ENCODE results near the gene RPN2. TPM values are rescaled to one million over a fixed set of nuclear protein-coding genes. Genes with fewer than 3 reads are reported as not detected.

The RPN2 gene
- total and polyA plus RNA-seq, 9 of the 15 experiments (the other 6 are each of a cell fraction or from before 2014, with no cell fraction given): 168 to 548 (median 325) TPM

DNA sequence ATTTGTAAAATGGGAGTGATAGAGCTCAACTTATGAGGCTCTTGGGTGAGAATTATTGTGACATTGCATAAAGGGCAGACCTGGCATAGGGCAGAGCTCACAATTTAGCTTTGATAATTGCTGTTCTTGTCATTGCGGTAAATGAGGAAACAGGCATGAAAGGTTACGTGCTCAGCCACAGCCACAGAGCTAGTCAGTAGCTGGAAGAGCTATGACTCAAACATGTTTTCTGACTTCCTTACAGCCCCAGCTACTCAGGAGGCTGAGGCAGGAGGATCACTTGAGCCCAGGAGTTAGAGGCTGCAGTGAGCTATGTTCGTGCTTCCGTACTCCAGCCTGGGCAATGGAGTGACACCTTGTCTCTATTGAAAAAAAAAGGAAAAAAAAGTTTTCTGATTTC is 86.0 kb downstream of the RPN2 start:
- H4K20me1 ChIP-seq (replicated peaks; ENCODE audit: control insufficient read depth, insufficient read depth, low read length): peaks cover 3% of the 10 kb centered on the region; the same call in 1 of the 2 replicates
- ChIA-PET POLR2A (interaction anchor here (0.6 to 1.5 kb wide), 2 partner anchors 9 to 274 kb away, joined by 3 to 4 read pairs; no protein-coding TSS in a partner anchor), CTCF (ENCODE audit: low intra/inter-chr PET ratio) (no interaction called here)
- no peak overlapping the region for H3K4me2 ChIP-seq (ENCODE audit: insufficient read depth, low read length)
- no peak overlapping the region for H2AFZ ChIP-seq (ENCODE audit: low read depth, low read length)
- no peak for ATAC-seq
- 56% methylated on average over 4 of the region's 4 CpGs for WGBS (ENCODE audit: insufficient coverage, low coverage, missing lambda C conversion rate)
- peaks cover 4% of the 10 kb centered on the region; the same call in 1 of the 2 replicates for H3K9me3 ChIP-seq (replicated peaks; ENCODE audit: control insufficient read depth, insufficient read depth, low read depth, low read length)
- H3K9ac ChIP-seq (ENCODE audit: insufficient read depth in 1 of 2, low read depth in 2 of 2, low read length in 2 of 2): no peak overlapping the region
- H3K36me3 ChIP-seq (ENCODE audit: control insufficient read depth, insufficient read depth, low read length): no peaks in the 10 kb centered on the region
- peaks cover 4 to 8% of the 10 kb centered on the region in 2 experiments for H3K4me1 ChIP-seq (replicated peaks in 1 of 2; ENCODE audit: control insufficient read depth in 2 of 2, insufficient read depth in 2 of 2, low read length in 2 of 2)
- intact Hi-C loops (cut with micrococcal nuclease) (loop anchor here (5.0 kb wide), 1 partner anchor 267 kb away; no protein-coding TSS in a partner anchor), in situ Hi-C loops (cut with MboI) (no loop called here)
- no peaks in the 10 kb centered on the region for H3K79me2 ChIP-seq (ENCODE audit: control insufficient read depth, insufficient read depth, low read length)
- TF ChIP-seq, protein P1, sequence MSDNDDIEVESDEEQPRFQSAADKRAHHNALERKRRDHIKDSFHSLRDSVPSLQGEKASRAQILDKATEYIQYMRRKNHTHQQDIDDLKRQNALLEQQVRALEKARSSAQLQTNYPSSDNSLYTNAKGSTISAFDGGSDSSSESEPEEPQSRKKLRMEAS (CRISPR knock-in tag; IDR thresholded peaks at IDR 0.05): no peak
- TF ChIP-seq TAF15 (IDR thresholded peaks at IDR 0.05; ENCODE audit: low read depth, low read length): no peak
- TF ChIP-seq ATF1 (CRISPR knock-in tag; IDR thresholded peaks at IDR 0.05): no peak
- no peak for TF ChIP-seq ATF1 (tag; IDR thresholded peaks at IDR 0.05)
- no peak for TF ChIP-seq SRSF9 (IDR thresholded peaks at IDR 0.05; ENCODE audit: borderline replicate concordance, low read depth, low read length)
- TF ChIP-seq CAMTA2 (CRISPR knock-in tag; conservative IDR thresholded peaks at IDR 0.05): no peak
- no peak for TF ChIP-seq RBFOX2 (IDR thresholded peaks at IDR 0.05; ENCODE audit: low read depth, low read length)
- TF ChIP-seq, protein P2, sequence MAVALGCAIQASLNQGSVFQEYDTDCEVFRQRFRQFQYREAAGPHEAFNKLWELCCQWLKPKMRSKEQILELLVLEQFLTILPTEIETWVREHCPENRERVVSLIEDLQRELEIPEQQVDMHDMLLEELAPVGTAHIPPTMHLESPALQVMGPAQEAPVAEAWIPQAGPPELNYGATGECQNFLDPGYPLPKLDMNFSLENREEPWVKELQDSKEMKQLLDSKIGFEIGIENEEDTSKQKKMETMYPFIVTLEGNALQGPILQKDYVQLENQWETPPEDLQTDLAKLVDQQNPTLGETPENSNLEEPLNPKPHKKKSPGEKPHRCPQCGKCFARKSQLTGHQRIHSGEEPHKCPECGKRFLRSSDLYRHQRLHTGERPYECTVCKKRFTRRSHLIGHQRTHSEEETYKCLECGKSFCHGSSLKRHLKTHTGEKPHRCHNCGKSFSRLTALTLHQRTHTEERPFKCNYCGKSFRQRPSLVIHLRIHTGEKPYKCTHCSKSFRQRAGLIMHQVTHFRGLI (CRISPR knock-in tag; IDR thresholded peaks at IDR 0.05): no peak
- TF ChIP-seq BMI1 (IDR thresholded peaks at IDR 0.05; ENCODE audit: low read length): no peak
- no peak for TF ChIP-seq TFAM (CRISPR knock-in tag; conservative IDR thresholded peaks at IDR 0.05)
- TF ChIP-seq, protein P3, sequence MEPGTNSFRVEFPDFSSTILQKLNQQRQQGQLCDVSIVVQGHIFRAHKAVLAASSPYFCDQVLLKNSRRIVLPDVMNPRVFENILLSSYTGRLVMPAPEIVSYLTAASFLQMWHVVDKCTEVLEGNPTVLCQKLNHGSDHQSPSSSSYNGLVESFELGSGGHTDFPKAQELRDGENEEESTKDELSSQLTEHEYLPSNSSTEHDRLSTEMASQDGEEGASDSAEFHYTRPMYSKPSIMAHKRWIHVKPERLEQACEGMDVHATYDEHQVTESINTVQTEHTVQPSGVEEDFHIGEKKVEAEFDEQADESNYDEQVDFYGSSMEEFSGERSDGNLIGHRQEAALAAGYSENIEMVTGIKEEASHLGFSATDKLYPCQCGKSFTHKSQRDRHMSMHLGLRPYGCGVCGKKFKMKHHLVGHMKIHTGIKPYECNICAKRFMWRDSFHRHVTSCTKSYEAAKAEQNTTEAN (CRISPR knock-in tag; IDR thresholded peaks at IDR 0.05): no peak
- TF ChIP-seq L3MBTL2 (IDR thresholded peaks at IDR 0.05): no peak
- no peak for TF ChIP-seq EP300 (IDR thresholded peaks at IDR 0.05; ENCODE audit: low read length)
- no peak for TF ChIP-seq SUPT5H (IDR thresholded peaks at IDR 0.05)
- no peak for TF ChIP-seq POLR3G (IDR thresholded peaks at IDR 0.05; ENCODE audit: extremely low read depth, insufficient read length, insufficient replicate concordance)
- no peak for TF ChIP-seq HNRNPH1 (optimal IDR thresholded peaks at IDR 0.05; ENCODE audit: low read depth, low read length)
- TF ChIP-seq THRAP3 (IDR thresholded peaks at IDR 0.05; ENCODE audit: borderline replicate concordance): no peak
- no peak for TF ChIP-seq ZNF23 (CRISPR knock-in tag; IDR thresholded peaks at IDR 0.05)
- TF ChIP-seq ELF4 (CRISPR knock-in tag; IDR thresholded peaks at IDR 0.05): no peak
- no peak for TF ChIP-seq ETS2 (tag; IDR thresholded peaks at IDR 0.05; ENCODE audit: borderline replicate concordance, poor library complexity, severe bottlenecking)
- DNase-seq (ENCODE audit: extremely low read depth in 1 of 4, low spot score in 3 of 4): no peak
- BruUV-seq (replicated peaks): no TSS peak
- peaks cover 9 to 29% of the 10 kb centered on the region in 2 experiments; a peak in 4 of 5 replicates for H3K27me3 ChIP-seq (ENCODE audit: control insufficient read depth in 2 of 2, insufficient read depth in 2 of 2, low read length in 2 of 2)
- H3K9me1 ChIP-seq (ENCODE audit: control insufficient read depth, insufficient read depth, low read length): no peaks in the 10 kb centered on the region
- no peak overlapping the region for H3K4me3 ChIP-seq
- FAIRE-seq: no peak
- H3K27ac ChIP-seq (ENCODE audit: extremely low read depth, low read depth, low read length): no peak overlapping the region
